HG03066 (cell line): ENCODE data around the gene RELN.

Source experiments
- ATAC-seq: cut with Tn5 transposase; IDR thresholded peaks from one replicate; pipeline ENCODE4 v1.9.1; 2021; ENCODE audit warnings: low read depth; ENCODE audit not compliant: unreplicated experiment

RELN gene

GRCh38 chr7:103594186-103594585 is 395.3 kb downstream of the RELN start:
- no peak for ATAC-seq

GRCh38 chr7:103593691-103594090 is 395.8 kb downstream of the RELN start:
- ATAC-seq, result no peak

GRCh38 chr7:103592844-103593243 is 396.6 kb downstream of the RELN start:
- no peak for ATAC-seq

GRCh38 chr7:103592187-103592586 is 397.3 kb downstream of the RELN start:
- no peak for ATAC-seq

- no peak for ATAC-seq
These were observed 409.4 kb downstream of the RELN start for GRCh38 chr7:103580031-103580430.

DNA sequence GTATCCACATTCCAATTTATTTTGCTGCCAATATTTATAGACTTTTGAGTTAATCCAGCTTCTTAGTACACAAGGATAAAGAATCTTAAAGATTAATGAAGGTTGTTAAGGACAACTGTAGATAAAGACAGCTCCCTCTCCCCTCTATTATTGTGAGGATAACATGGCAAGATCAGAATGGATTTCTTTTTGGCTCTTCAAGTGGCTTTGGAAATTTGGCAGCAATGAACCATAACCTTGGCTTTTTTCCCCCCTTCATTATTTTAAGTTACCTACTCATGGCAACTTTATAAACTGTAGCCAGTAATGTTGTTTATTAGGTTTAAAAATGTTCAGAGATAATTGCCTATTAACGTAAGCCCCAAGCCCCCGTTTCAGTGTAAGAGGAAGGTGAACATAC is 412.4 kb downstream of the RELN start:
- no peak for ATAC-seq

GRCh38 chr7:103576641-103577040 is 412.8 kb downstream of the RELN start:
- ATAC-seq, result no peak

- ATAC-seq, result no peak
These were observed 414.9 kb downstream of the RELN start for GRCh38 chr7:103574576-103574975.

DNA sequence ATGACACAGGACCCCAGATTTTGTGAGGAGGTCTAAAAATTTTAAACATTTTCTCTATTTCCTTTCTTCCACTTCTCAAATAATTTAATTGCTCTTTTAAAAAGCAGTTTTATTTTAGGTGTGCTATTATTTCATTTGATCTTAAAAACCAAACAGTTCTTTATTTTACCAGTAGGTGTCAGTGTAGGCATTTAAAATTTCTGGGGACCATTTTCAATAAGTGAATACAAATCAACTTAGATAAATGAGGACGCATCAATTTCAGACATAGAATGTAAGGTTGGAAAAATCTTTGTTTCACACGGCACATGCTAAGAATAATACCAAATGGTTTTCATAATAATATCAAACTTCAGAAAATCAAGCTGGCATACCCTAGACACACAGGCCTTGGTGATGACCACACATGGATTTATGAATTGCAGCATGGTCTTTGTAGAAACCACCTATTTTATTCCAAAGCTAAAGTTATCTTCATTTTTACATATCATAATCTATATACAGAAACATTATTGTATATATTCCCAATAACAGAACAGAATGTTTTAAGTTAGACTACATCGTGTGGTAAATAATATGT is 415.9 kb downstream of the RELN start:
- ATAC-seq, result no peak

GRCh38 chr7:103571586-103571985 is 417.9 kb downstream of the RELN start:
- ATAC-seq, result no peak

DNA sequence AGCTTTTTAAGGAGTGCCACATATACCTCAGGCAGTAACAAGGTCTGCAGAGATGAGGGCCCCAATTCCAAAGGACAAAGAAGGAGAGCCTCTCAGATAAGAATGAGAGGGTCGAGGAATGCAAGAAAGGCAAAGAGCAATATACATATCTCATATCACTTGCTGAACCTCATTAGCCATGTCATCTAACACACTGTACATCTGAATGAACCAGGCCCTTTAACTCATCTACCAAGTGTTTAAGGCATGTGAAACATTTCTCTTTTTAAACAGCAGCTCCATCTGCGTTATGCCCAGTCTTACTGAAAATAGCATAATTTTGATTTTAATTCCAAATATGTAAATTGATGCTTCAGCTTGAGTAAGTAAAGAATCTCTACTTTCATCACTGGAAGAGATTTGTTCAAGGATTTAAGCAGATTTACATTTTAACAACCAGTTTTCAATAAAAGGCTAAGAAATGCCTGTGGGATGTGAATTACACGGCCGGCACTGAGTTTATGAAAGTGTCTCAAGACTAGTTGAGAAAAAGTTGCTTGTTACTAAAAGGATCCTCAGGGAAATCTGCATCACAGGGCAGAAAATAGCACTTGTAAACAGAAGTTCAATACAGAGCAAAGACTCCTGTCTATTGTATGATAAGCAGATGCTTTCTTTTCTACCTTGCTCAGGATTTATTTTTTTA is 419.7 kb downstream of the RELN start:
- no peak for ATAC-seq

GRCh38 chr7:103564416-103564815 is 425.0 kb downstream of the RELN start:
- no peak for ATAC-seq

GRCh38 chr7:103560136-103560535 is 429.3 kb downstream of the RELN start:
- ATAC-seq, result no peak

- ATAC-seq, result no peak
These were observed 438.4 kb downstream of the RELN start for GRCh38 chr7:103551016-103551415.

- no peak for ATAC-seq
These were observed 439.7 kb downstream of the RELN start for GRCh38 chr7:103549786-103550185.

GRCh38 chr7:103547451-103548284 is 441.8 kb downstream of the RELN start:
- no peak for ATAC-seq

GRCh38 chr7:103542470-103542869 is 447.0 kb downstream of the RELN start:
- ATAC-seq, result no peak

- no peak for ATAC-seq
These were observed 447.5 kb downstream of the RELN start for GRCh38 chr7:103541947-103542346.

DNA sequence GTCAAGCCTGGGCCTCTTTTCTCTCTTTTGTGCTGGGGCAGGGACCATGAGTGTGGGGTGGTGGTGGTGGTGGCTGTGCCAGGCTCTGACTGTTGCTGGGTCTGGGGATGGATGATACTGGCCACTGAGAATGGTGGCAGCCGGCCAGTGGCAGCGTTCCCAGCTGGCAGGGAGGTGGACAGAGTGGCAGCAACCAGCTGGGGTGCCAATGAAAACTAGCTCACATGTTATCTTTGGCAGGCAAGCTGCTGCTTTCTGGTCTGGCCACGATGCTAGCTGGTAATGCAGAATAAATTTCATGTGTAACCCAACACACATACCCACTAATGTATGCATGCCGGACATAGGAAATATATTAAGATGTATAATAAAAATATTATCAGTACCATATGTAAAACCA is 448.4 kb downstream of the RELN start:
- no peak for ATAC-seq

DNA sequence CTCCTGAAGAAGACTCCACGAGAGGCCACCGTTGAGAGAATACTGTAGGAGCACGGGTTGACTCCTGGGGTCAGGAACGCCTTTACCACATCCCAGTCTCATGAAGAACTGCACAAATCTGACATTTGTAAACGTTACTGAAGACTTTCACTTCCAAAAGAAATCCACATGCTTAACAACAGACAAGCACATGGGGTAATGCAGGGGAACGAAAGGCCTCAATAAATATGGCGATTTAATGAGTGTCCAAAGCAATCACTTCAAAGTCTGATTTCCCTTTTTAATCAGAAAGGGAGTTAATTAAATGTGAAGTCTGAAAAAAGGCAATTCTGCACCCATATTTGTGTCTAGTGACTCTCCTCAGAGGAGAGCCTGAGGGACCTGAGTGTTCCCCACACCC is 449.1 kb downstream of the RELN start:
- no peak for ATAC-seq

DNA sequence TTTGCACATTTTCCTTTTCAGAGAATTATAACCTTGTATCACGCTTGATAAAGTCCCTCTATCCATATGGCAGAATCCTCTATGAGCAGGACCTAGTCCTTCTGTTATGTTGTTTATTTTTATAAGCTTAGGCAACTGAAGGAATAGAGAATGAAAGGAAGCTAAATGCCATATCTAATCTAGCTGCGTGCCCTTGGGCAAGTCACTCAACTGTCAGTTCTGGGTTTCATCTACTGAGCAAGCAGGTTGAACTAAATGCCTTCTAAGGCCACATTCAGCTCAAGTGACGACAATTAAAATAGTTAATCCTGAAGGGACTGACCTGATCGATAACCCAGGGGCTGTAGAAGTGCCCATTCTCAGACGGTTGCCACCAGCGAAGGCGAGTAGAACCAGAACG is 449.6 kb downstream of the RELN start:
- ATAC-seq, result no peak
